Body of pancreas (tissue), 4 donors: ENCODE measurements around the gene HOXC11. TPM values are rescaled to one million over a fixed set of nuclear protein-coding genes. Genes with fewer than 3 reads are reported as not detected.

Experiments
- ATAC-seq: fragments of 150-250 bp; one replicate; pipeline ENCODE4 v1.9.1; 2016
- DNase-seq, 4 donors: peaks; one replicate each; pipeline ENCODE4 v3.0.0-alpha.2; 2019
- H3K27ac ChIP-seq, 4 donors: fragments of 200-600 bp; sonication (generic); 1 replicate in 3 of 4; 2 replicates in 1 of 4; pipeline versions ENCODE4 v1.5.1 to v1.6.1; 2016 to 2019; ENCODE audit warnings: mild to moderate bottlenecking in 1 of 4, mixed read lengths in 1 of 4, moderate library complexity in 1 of 4
- H3K27me3 ChIP-seq, 2 donors: fragments of 200-600 bp; sonication (generic); one replicate each; pipeline ENCODE4 v1.6.0; 2016; ENCODE audit warnings: mild to moderate bottlenecking in 1 of 2
- H3K36me3 ChIP-seq, 2 donors: fragments of 200-600 bp; sonication (generic); replicated peaks in 1 of 2; 2 replicates each; pipeline ENCODE4 v1.5.1; 2016; ENCODE audit warnings: low read depth in 2 of 2; ENCODE audit not compliant: insufficient read depth in 1 of 2
- H3K4me1 ChIP-seq: fragments of 200-600 bp; sonication (generic); one replicate; pipeline ENCODE4 v1.6.0; 2016
- H3K4me3 ChIP-seq, 2 donors: fragments of 200-600 bp; sonication (generic); 1 replicate in 1 of 2; 2 replicates in 1 of 2; pipeline ENCODE4 v1.5.1; 2016 to 2019
- H3K9me3 ChIP-seq, 3 donors: fragments of 200-600 bp; sonication (generic); 1 replicate in 2 of 3; 2 replicates in 1 of 3; pipeline ENCODE4 v1.5.1; 2016
- POLR2A ChIP-seq, 3 donors: fragments of 450-650 bp; IDR thresholded peaks; one replicate each; pipeline ENCODE4 v1.6.1; 2016; ENCODE audit warnings: antibody characterized with exemption in 3 of 3, mild to moderate bottlenecking in 2 of 3
- WGBS, 2 donors: methylation state at CpG; one replicate each; pipeline ENCODE4 v1.1.5; 2017; 5-methylcytosine and 5-hydroxymethylcytosine counted together
- intact Hi-C: fragments of 100-400 bp; cut with DNase I; formaldehyde crosslinking; loops from one replicate; pipeline ENCODE4 v1.15.1; 2023
- total RNA-seq, 2 donors: library from RNA; depleted of rRNA; stranded (reverse); fragments of >200 nt; gene quantifications; one replicate each; pipeline ENCODE4 v1.1.0, GENCODE V29; 2016
- TF ChIP-seq, protein P1 (sequence below), 7 experiments: fragments of 450-650 bp in 4 of 7; fragments of 200-600 bp in 3 of 7; sonication (generic) in 3 of 7; IDR thresholded peaks; one replicate each; pipeline ENCODE4 v1.5.1; 2016 to 2019; ENCODE audit warnings: antibody characterized with exemption in 7 of 7

The HOXC11 gene
- total RNA-seq, 2 donors from 2014 or later = not detected

DNA sequence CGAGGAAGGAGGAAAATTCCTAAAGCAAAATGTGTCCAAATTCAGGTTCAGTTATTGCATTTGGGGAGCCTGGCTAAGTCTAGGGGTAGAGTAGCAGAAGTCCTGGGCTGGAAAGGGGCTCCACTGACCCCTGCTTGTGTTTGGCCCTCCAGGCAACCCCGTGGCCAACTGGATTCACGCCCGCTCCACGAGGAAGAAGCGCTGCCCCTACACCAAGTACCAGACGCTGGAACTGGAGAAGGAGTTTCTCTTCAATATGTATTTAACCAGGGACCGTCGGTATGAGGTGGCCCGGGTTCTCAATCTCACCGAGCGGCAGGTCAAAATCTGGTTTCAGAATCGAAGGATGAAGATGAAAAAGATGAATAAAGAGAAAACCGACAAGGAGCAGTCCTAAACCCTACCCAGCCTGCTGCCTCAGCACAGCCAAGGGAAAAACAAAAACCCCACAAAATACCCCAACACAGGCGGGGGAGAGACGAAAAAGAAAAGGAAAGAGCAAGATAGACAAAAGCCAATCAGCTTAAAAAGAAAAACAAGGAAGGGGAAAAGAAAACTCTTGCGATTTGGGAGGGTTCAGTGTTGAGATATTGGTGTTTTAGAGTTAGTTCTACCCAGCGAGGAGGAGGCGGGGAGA is 29.5 kb downstream of the HOXC11 start:
- Histone ChIP-seq H3K36me3 (no peaks in the 10 kb centered on the region), H3K27me3 (peaks cover 6 to 77% of the 10 kb centered on the region in 2 donors), H3K9me3 (no peaks in the 10 kb centered on the region), H3K4me3 (no peak overlapping the region), H3K4me1 (peaks cover 27% of the 10 kb centered on the region), H3K27ac (no peak overlapping the region)
- no peak for ATAC-seq
- 16 to 19% methylated on average over 19 of the region's 19 CpGs for WGBS, 2 donors
- no peak for DNase-seq
- intact Hi-C loops = loop anchor here (5.0 kb wide), 1 partner anchor 200 kb away; no protein-coding TSS in a partner anchor
- TF ChIP-seq POLR2A (IDR thresholded peaks at IDR 0.05) = no peak
- TF ChIP-seq, protein P1, sequence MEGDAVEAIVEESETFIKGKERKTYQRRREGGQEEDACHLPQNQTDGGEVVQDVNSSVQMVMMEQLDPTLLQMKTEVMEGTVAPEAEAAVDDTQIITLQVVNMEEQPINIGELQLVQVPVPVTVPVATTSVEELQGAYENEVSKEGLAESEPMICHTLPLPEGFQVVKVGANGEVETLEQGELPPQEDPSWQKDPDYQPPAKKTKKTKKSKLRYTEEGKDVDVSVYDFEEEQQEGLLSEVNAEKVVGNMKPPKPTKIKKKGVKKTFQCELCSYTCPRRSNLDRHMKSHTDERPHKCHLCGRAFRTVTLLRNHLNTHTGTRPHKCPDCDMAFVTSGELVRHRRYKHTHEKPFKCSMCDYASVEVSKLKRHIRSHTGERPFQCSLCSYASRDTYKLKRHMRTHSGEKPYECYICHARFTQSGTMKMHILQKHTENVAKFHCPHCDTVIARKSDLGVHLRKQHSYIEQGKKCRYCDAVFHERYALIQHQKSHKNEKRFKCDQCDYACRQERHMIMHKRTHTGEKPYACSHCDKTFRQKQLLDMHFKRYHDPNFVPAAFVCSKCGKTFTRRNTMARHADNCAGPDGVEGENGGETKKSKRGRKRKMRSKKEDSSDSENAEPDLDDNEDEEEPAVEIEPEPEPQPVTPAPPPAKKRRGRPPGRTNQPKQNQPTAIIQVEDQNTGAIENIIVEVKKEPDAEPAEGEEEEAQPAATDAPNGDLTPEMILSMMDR (IDR thresholded peaks at IDR 0.05) = no peak

DNA sequence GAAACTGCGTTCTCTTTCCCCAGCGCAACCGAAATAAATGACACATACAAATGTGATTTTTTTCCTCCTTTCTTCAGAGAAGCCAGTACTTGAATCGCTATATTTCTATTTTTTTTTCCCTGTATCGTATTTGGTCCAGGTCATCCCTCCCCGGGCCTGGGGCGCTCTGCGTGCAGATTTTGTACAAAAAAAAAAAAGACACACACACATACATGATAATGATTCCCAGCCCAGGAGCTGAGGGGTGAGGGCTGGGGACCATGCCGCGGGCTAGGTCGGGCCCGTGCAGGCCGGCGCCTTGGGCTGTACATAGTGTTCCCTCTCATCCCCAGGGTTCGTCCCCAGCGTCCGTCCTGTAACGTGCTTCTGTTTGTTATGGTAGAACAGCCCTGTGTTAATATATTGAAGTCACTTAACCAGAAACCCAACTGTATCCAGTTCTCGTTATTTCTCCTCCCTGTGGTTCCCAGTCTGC is 30.0 kb downstream of the HOXC11 start:
- WGBS, 2 donors = 23 to 31% methylated on average over 19 of the region's 19 CpGs
- H3K36me3 ChIP-seq = no peaks in the 10 kb centered on the region
- ATAC-seq (no peak), DNase-seq (no peak)
- no peak overlapping the region for H3K4me3 ChIP-seq
- no peak overlapping the region for H3K27ac ChIP-seq
- H3K9me3 ChIP-seq = no peaks in the 10 kb centered on the region
- peaks cover 6 to 74% of the 10 kb centered on the region in 2 donors for H3K27me3 ChIP-seq
- intact Hi-C loops = loop anchor here (5.0 kb wide), 1 partner anchor 199 kb away; no protein-coding TSS in a partner anchor
- peaks cover 22% of the 10 kb centered on the region for H3K4me1 ChIP-seq
- no peak for TF ChIP-seq POLR2A (IDR thresholded peaks at IDR 0.05)
- TF ChIP-seq, protein P1 (IDR thresholded peaks at IDR 0.05) = no peak

DNA sequence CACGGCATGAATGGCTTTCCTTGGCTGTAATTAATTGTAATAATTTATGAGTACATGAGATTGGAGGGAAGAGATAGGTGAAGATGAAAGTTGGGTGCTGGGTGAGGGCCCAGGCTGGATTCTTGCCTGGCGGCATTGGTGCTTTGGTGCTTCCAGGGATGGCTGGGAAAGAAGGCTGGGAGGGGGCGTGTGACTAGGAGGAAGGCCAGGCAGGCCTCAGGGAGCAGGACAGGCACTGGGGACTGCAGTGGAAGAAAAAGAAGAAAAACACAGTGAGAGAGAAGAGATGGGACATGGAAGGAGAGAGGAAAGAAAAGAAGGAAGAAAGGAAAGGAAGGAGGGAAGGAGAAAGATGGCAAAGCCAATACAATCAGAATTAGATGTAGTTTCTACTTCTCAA is 30.7 kb downstream of the HOXC11 start:
- intact Hi-C loops = loop anchor here (5.0 kb wide), 1 partner anchor 199 kb away; no protein-coding TSS in a partner anchor
- H3K4me3 ChIP-seq = no peak overlapping the region
- H3K27ac ChIP-seq = no peak overlapping the region
- peaks cover 6 to 74% of the 10 kb centered on the region in 2 donors for H3K27me3 ChIP-seq
- H3K4me1 ChIP-seq = peaks cover 22% of the 10 kb centered on the region
- TF ChIP-seq POLR2A (IDR thresholded peaks at IDR 0.05) = no peak
- TF ChIP-seq, protein P1 (IDR thresholded peaks at IDR 0.05) = no peak
- H3K9me3 ChIP-seq = no peaks in the 10 kb centered on the region
- ATAC-seq = no peak
- WGBS, 2 donors = 26 to 36% methylated on average over 3 of the region's 3 CpGs
- no peaks in the 10 kb centered on the region for H3K36me3 ChIP-seq
- DNase-seq = no peak

DNA sequence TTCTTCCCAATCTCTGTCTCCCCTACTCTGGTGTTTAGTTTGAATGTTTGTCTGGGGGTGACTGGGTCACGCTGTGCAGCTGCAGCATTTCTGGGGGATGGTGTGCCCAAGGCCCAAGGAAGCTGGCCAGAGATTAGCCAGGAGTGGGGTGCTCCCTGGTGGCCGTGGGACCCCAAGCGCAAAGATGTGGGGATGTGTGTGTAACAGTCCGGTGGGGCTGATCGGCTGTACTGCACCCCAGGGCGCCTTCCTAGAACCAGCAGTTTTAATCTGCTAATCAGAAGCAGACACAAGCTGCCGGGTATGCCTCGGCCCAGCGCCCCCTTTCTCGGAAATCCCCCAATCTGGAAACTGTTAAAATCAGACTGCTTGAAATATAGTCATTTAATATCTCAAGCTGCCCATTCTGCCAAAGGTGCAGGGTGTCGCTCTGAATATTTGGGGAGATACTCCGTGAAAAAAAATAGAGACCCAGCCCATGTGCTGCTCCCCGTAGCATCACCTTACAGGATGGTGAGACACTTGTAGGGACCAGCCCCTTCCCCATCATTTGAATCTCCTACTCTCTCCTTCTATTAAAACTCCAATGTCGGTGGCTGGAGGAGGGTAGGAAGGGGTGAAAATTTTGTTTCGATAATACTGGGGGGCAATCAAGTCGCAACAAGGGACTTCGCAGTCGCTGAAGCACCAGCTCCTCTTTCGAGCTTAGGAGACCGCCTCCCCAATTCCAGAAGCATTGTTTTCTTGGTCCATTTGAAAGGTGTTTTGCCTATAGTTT is 31.3 kb downstream of the HOXC11 start:
- Histone ChIP-seq H3K4me1 (peaks cover 26% of the 10 kb centered on the region), H3K9me3 (no peaks in the 10 kb centered on the region), H3K27me3 (peaks cover 6 to 70% of the 10 kb centered on the region in 2 donors), H3K27ac (no peak overlapping the region), H3K4me3 (no peak overlapping the region), H3K36me3 (no peaks in the 10 kb centered on the region)
- TF ChIP-seq, protein P1 (IDR thresholded peaks at IDR 0.05) = no peak
- TF ChIP-seq POLR2A (IDR thresholded peaks at IDR 0.05) = no peak
- DNase-seq (no peak), ATAC-seq (no peak)
- intact Hi-C loops = loop anchor here (5.0 kb wide), 1 partner anchor 198 kb away; no protein-coding TSS in a partner anchor
- WGBS, 2 donors = 14 to 18% methylated on average over 20 of the region's 20 CpGs
